Measurements from ENCODE around the gene ACOX1. TPM values are rescaled to one million over a fixed set of nuclear protein-coding genes. Genes with fewer than 3 reads are reported as not detected.

ACOX1 gene
- total and polyA plus RNA-seq, 4 donors, result 32.7 to 63.6 (median 46.2) TPM

DNA sequence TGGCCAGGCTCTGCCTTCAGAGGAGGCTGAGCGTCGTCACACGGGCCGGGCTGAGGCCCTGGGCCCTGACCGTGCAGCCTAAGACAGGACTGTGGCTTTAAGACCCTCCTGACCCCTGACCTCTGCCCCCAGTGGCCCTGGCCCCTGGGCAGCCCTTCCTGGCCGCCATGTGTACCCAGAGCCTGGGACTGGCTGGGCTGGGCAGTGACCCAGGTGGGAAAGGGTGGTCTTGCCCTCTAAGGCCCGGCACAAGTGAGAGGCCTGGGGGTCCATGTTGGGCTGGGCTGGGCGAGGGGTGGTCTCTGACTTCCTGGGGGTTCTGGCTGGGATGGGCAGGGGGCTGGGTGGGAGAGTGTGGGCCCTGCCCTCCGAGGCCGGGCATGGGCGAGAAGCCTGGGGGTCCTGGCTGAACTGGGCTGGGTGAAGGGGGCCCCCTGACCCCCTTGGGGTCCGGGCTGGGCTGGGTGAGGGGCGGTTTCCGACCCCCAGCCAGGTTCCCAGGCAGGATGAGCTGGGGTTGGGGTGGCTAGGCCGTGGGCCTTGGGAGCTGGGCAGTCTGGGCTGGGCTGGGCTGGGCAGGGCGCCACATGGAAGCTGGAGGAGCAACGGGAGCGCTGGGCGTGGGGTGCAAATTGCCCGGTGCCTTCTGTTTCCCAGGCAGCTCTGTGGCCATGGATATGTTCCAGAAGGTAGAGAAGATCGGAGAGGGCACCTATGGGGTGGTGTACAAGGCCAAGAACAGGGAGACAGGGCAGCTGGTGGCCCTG, 22.0 kb upstream of the ACOX1 start, which contains the start of gene CDK3:
CDK3 (plus strand) TSS at position 101 of the 767 bp plus-strand sequence; CDS start at position 672, 571 bp downstream.
- Histone ChIP-seq H3K4me1 (ENCODE audit: control insufficient read depth, insufficient read depth, low read length) (peaks cover 11% of the 10 kb centered on the region), H3K27me3 (ENCODE audit: control insufficient read depth, insufficient read depth, low read length) (no peaks in the 10 kb centered on the region), H3K9me3 (ENCODE audit: control insufficient read depth, insufficient read depth, low read length) (no peaks in the 10 kb centered on the region), H3K36me3 (ENCODE audit: control insufficient read depth, insufficient read depth, low read length) (peaks cover 56% of the 10 kb centered on the region), H3K4me3 (ENCODE audit: low read depth, low read length) (no peak within 1 kb of the TSS), H3K27ac (ENCODE audit: low read depth, low read length) (no peak within 1 kb of the TSS)
- no peak for DNase-seq (ENCODE audit: low read depth in 4 of 6, low spot score in 6 of 6)
- WGBS (ENCODE audit: insufficient coverage), result 88% methylated on average over 20 of the region's 21 CpGs

- Histone ChIP-seq H3K27me3 (ENCODE audit: control insufficient read depth, insufficient read depth, low read length) (no peaks in the 10 kb centered on the region), H3K4me3 (ENCODE audit: low read depth, low read length) (no peak overlapping the region), H3K4me1 (ENCODE audit: control insufficient read depth, insufficient read depth, low read length) (peaks cover 3% of the 10 kb centered on the region), H3K9me3 (ENCODE audit: control insufficient read depth, insufficient read depth, low read length) (no peaks in the 10 kb centered on the region), H3K36me3 (ENCODE audit: control insufficient read depth, insufficient read depth, low read length) (peaks cover 57% of the 10 kb centered on the region), H3K27ac (ENCODE audit: low read depth, low read length) (no peak overlapping the region)
- DNase-seq (ENCODE audit: low read depth in 4 of 6, low spot score in 6 of 6), result peak in 2 of 6 donors; percentile 8 to 18
- 69% methylated on average over 28 of the region's 31 CpGs for WGBS (ENCODE audit: insufficient coverage)
Measured at GRCh38 chr17:76000016-76000754, 21.2 kb upstream of the ACOX1 start.

DNA sequence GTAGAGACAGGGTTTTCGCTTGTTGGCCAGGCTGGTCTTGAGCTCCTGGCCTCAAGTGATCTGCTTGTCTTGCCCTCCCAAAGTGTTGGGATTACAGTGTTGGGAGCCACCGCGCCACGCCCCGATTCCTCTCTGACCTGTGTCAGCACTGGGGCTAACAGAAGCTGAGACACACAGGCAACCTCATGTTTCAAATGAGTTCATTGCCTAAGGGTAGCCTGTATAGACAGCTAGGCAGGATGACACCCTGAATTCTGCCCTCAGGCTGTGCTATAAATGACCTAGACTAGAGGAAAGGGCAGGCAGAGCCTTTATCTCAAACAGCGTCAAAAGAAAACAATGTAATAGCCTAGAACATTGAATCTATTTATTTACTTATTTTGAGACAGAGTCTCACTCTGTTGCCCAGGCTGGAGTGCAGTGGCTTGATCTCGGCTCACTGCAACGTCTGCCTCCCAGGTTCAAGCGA, 19.4 kb upstream of the ACOX1 start:
- no peaks in the 10 kb centered on the region for H3K9me3 ChIP-seq (ENCODE audit: control insufficient read depth, insufficient read depth, low read length)
- peaks cover 58% of the 10 kb centered on the region for H3K36me3 ChIP-seq (ENCODE audit: control insufficient read depth, insufficient read depth, low read length)
- WGBS (ENCODE audit: insufficient coverage), result 98% methylated on average over 5 of the region's 9 CpGs
- no peaks in the 10 kb centered on the region for H3K27me3 ChIP-seq (ENCODE audit: control insufficient read depth, insufficient read depth, low read length)
- no peak for DNase-seq (ENCODE audit: low read depth in 4 of 6, low spot score in 6 of 6)
- H3K4me3 ChIP-seq (ENCODE audit: low read depth, low read length), result no peak overlapping the region
- H3K4me1 ChIP-seq (ENCODE audit: control insufficient read depth, insufficient read depth, low read length), result no peaks in the 10 kb centered on the region
- no peak overlapping the region for H3K27ac ChIP-seq (ENCODE audit: low read depth, low read length)

GRCh38 chr17:75996665-75997590, 18.0 kb upstream of the ACOX1 start:
- no peaks in the 10 kb centered on the region for H3K4me1 ChIP-seq (ENCODE audit: control insufficient read depth, insufficient read depth, low read length)
- H3K9me3 ChIP-seq (ENCODE audit: control insufficient read depth, insufficient read depth, low read length), result no peaks in the 10 kb centered on the region
- no peaks in the 10 kb centered on the region for H3K27me3 ChIP-seq (ENCODE audit: control insufficient read depth, insufficient read depth, low read length)
- 60% methylated on average over 16 of the region's 18 CpGs for WGBS (ENCODE audit: insufficient coverage)
- peaks cover 63% of the 10 kb centered on the region for H3K36me3 ChIP-seq (ENCODE audit: control insufficient read depth, insufficient read depth, low read length)
- no peak for DNase-seq (ENCODE audit: low read depth in 4 of 6, low spot score in 6 of 6)
- no peak overlapping the region for H3K4me3 ChIP-seq (ENCODE audit: low read depth, low read length)
- no peak overlapping the region for H3K27ac ChIP-seq (ENCODE audit: low read depth, low read length)

GRCh38 chr17:75995385-75995925, 16.5 kb upstream of the ACOX1 start:
- WGBS (ENCODE audit: insufficient coverage), result 96% methylated on average over 7 of the region's 7 CpGs
- DNase-seq (ENCODE audit: low read depth in 4 of 6, low spot score in 6 of 6), result no peak
- peaks cover 57% of the 10 kb centered on the region for H3K36me3 ChIP-seq (ENCODE audit: control insufficient read depth, insufficient read depth, low read length)
- H3K27me3 ChIP-seq (ENCODE audit: control insufficient read depth, insufficient read depth, low read length), result no peaks in the 10 kb centered on the region
- no peak overlapping the region for H3K27ac ChIP-seq (ENCODE audit: low read depth, low read length)
- no peak overlapping the region for H3K4me3 ChIP-seq (ENCODE audit: low read depth, low read length)
- no peaks in the 10 kb centered on the region for H3K4me1 ChIP-seq (ENCODE audit: control insufficient read depth, insufficient read depth, low read length)
- no peaks in the 10 kb centered on the region for H3K9me3 ChIP-seq (ENCODE audit: control insufficient read depth, insufficient read depth, low read length)

DNA sequence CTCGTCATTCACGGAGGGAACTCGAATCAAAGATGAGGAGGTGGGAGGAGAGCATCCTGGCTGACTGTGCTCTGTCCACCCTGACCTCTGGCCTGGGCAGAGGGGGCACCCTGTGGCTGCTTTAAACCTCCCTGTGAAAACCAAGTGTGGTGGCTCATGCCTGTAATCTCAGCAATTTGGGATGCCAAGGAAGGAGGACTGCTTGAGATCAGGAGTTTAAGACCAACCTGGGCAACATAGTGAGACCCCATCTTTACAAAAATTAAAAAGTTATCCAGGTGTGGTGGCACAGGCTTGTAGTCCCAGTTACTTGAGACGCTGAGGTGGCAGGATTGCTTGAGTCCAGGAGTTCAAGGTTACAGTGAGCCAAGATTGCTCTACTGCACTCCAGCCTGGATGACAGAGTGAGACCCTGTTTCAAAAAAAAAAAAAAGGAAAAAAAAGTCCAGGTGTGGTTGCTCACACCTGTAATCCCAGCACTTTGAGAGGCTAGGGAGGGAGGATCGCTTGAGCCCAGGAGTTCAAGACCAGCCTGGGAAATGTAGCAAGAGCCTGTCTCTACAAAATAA, 15.9 kb upstream of the ACOX1 start:
- Histone ChIP-seq H3K27ac (ENCODE audit: low read depth, low read length) (no peak overlapping the region), H3K9me3 (ENCODE audit: control insufficient read depth, insufficient read depth, low read length) (no peaks in the 10 kb centered on the region), H3K27me3 (ENCODE audit: control insufficient read depth, insufficient read depth, low read length) (no peaks in the 10 kb centered on the region), H3K4me3 (ENCODE audit: low read depth, low read length) (no peak overlapping the region), H3K36me3 (ENCODE audit: control insufficient read depth, insufficient read depth, low read length) (peaks cover 52% of the 10 kb centered on the region), H3K4me1 (ENCODE audit: control insufficient read depth, insufficient read depth, low read length) (no peaks in the 10 kb centered on the region)
- no peak for DNase-seq (ENCODE audit: low read depth in 4 of 6, low spot score in 6 of 6)
- 92% methylated on average over 4 of the region's 5 CpGs for WGBS (ENCODE audit: insufficient coverage)

DNA sequence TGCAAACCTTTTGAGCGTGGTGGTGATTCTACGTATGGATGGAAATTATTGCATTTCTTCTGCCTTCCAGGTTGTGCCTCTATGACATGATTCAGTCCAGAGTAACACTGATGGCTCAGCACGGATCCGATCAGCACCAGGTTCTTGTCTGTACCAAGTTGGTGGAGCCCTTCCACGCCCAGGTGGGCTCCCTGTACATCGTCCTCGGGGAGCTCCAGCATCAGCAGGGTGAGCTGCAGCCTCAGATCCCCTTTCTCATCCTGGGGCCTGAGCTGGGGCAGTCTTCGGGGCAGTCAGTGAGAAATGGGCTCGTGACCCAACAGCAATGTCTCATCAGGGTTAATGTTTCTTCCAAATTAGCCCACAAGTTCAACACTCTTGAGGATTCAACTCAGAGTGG, 12.4 kb upstream of the ACOX1 start:
- Histone ChIP-seq H3K9me3 (ENCODE audit: control insufficient read depth, insufficient read depth, low read length) (no peaks in the 10 kb centered on the region), H3K4me1 (ENCODE audit: control insufficient read depth, insufficient read depth, low read length) (no peaks in the 10 kb centered on the region), H3K4me3 (ENCODE audit: low read depth, low read length) (no peak overlapping the region), H3K27me3 (ENCODE audit: control insufficient read depth, insufficient read depth, low read length) (no peaks in the 10 kb centered on the region), H3K36me3 (ENCODE audit: control insufficient read depth, insufficient read depth, low read length) (peaks cover 46% of the 10 kb centered on the region), H3K27ac (ENCODE audit: low read depth, low read length) (no peak overlapping the region)
- WGBS (ENCODE audit: insufficient coverage), result 97% methylated on average over 9 of the region's 9 CpGs
- no peak for DNase-seq (ENCODE audit: low read depth in 4 of 6, low spot score in 6 of 6)

DNA sequence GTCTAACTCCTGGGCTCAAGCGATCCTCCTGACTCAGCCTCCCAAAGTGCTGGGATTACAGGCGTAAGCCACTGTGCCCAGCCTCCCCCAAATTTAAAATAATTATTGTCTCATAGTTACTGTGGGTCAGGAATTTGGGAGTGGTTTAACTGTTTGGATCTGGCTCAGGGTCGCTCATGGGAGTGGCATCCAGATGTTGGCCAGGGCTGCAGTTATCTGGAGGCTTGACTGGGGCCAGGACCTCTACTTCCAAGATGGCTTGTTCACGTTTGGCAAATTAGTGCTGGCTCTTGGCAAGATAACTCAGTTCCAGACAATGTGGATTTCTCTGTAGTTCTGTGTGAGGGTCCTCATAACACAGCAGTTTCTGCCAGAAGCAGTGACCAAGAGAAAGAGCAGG, 8.1 kb upstream of the ACOX1 start:
- no peak for DNase-seq (ENCODE audit: low read depth in 4 of 6, low spot score in 6 of 6)
- 79% methylated on average over 2 of the region's 4 CpGs for WGBS (ENCODE audit: insufficient coverage)

DNA sequence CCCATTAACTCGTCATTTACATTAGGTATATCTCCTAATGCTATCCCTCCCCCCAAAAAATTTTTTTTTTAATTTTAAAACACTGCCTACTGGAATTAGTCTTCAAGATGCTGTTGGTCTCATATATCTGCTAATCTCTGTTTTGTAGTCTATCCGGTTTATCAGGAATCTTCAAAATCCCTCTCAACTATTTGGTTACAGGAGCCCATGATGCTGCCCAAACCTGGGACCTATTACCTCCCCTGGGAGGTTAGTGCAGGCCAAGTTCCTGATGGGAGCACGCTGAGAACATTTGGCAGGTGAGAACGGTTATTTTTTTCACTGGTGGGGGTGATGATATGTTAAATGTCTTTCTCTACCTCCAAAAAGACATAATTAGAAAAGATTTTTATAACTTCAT, 7.0 kb upstream of the ACOX1 start:
- peaks cover 6% of the 10 kb centered on the region for H3K36me3 ChIP-seq (ENCODE audit: control insufficient read depth, insufficient read depth, low read length)
- H3K4me3 ChIP-seq (ENCODE audit: low read depth, low read length), result no peak overlapping the region
- H3K9me3 ChIP-seq (ENCODE audit: control insufficient read depth, insufficient read depth, low read length), result no peaks in the 10 kb centered on the region
- H3K4me1 ChIP-seq (ENCODE audit: control insufficient read depth, insufficient read depth, low read length), result peaks cover 3% of the 10 kb centered on the region
- no peak overlapping the region for H3K27ac ChIP-seq (ENCODE audit: low read depth, low read length)
- DNase-seq (ENCODE audit: low read depth in 4 of 6, low spot score in 6 of 6), result no peak
- WGBS (ENCODE audit: insufficient coverage), result no CpG with 5 or more reads among the region's 4 CpGs
- no peaks in the 10 kb centered on the region for H3K27me3 ChIP-seq (ENCODE audit: control insufficient read depth, insufficient read depth, low read length)

More for the DNA sequence above, 8.1 kb upstream of the ACOX1 start:
- no peaks in the 10 kb centered on the region for H3K9me3 ChIP-seq (ENCODE audit: control insufficient read depth, insufficient read depth, low read length)
- peaks cover 3% of the 10 kb centered on the region for H3K4me1 ChIP-seq (ENCODE audit: control insufficient read depth, insufficient read depth, low read length)
- no peak overlapping the region for H3K27ac ChIP-seq (ENCODE audit: low read depth, low read length)
- H3K27me3 ChIP-seq (ENCODE audit: control insufficient read depth, insufficient read depth, low read length), result no peaks in the 10 kb centered on the region
- H3K4me3 ChIP-seq (ENCODE audit: low read depth, low read length), result no peak overlapping the region
- peaks cover 14% of the 10 kb centered on the region for H3K36me3 ChIP-seq (ENCODE audit: control insufficient read depth, insufficient read depth, low read length)
